Esophagus squamous epithelium (tissue), 4 donors: ENCODE measurements around the gene KRT76.

Experiments
- POLR2A ChIP-seq, 4 donors: fragments of 450-650 bp; IDR thresholded peaks; one replicate each; pipeline ENCODE4 v1.6.1; 2017; ENCODE audit warnings: antibody characterized with exemption in 4 of 4, mild to moderate bottlenecking in 4 of 4, moderate library complexity in 3 of 4
- TF ChIP-seq, protein P1 (sequence below), 6 experiments: fragments of 450-650 bp in 4 of 6; fragments of 200-600 bp in 2 of 6; sonication (generic) in 2 of 6; IDR thresholded peaks; one replicate each; pipeline ENCODE4 v1.5.1; 2016 to 2019; ENCODE audit warnings: antibody characterized with exemption in 6 of 6, mild to moderate bottlenecking in 4 of 6, moderate library complexity in 4 of 6

DNA sequence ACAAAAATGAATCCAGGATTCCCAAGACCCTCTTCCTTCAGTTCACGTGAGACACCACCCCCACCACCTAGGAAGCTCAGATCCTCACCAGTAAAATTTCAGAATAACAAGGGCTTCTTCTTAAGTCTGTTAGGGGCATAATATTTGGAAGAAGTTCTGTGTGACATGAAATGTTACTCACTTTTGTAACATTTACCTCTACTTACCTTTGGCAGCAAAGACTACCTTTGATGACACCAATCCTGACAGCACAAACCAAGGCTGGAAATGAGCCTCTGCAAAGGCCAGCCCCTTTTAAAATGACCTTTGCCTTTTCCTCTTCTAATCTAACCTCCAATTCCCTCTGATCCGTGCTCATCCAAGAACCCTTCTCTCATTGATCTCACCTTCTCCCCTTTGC is 54.5 kb downstream of the KRT76 start:
- TF ChIP-seq, protein P1, sequence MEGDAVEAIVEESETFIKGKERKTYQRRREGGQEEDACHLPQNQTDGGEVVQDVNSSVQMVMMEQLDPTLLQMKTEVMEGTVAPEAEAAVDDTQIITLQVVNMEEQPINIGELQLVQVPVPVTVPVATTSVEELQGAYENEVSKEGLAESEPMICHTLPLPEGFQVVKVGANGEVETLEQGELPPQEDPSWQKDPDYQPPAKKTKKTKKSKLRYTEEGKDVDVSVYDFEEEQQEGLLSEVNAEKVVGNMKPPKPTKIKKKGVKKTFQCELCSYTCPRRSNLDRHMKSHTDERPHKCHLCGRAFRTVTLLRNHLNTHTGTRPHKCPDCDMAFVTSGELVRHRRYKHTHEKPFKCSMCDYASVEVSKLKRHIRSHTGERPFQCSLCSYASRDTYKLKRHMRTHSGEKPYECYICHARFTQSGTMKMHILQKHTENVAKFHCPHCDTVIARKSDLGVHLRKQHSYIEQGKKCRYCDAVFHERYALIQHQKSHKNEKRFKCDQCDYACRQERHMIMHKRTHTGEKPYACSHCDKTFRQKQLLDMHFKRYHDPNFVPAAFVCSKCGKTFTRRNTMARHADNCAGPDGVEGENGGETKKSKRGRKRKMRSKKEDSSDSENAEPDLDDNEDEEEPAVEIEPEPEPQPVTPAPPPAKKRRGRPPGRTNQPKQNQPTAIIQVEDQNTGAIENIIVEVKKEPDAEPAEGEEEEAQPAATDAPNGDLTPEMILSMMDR (IDR thresholded peaks at IDR 0.05): no peak
- TF ChIP-seq POLR2A (IDR thresholded peaks at IDR 0.05): no peak
